Right lobe of liver (tissue), 4 donors: ENCODE measurements around the gene PLCXD1.
"Not testable (repeated sequence)": the region's sequence is repeated elsewhere in the genome, so short reads cannot be mapped to it uniquely, and the experiment has no call there.

Experiments
- POLR2A ChIP-seq: fragments of 450-650 bp; IDR thresholded peaks from one replicate; pipeline ENCODE4 v1.6.1; 2017; ENCODE audit warnings: antibody characterized with exemption, mild to moderate bottlenecking
- TF ChIP-seq, protein P1 (sequence below), 4 donors: fragments of 200-600 bp in 3 of 4; fragments of 450-650 bp in 1 of 4; IDR thresholded peaks; one replicate each; pipeline versions ENCODE4 v1.5.1 to v1.8.0; 2016 to 2022; ENCODE audit warnings: antibody characterized with exemption in 4 of 4, mild to moderate bottlenecking in 2 of 4
- donor health status: DM: no; HTN: no; CAD: no.
- donor health status: DM: no; HTN: no; CAD: no.
- donor health status: DM: no; HTN: yes; CAD: no.

DNA sequence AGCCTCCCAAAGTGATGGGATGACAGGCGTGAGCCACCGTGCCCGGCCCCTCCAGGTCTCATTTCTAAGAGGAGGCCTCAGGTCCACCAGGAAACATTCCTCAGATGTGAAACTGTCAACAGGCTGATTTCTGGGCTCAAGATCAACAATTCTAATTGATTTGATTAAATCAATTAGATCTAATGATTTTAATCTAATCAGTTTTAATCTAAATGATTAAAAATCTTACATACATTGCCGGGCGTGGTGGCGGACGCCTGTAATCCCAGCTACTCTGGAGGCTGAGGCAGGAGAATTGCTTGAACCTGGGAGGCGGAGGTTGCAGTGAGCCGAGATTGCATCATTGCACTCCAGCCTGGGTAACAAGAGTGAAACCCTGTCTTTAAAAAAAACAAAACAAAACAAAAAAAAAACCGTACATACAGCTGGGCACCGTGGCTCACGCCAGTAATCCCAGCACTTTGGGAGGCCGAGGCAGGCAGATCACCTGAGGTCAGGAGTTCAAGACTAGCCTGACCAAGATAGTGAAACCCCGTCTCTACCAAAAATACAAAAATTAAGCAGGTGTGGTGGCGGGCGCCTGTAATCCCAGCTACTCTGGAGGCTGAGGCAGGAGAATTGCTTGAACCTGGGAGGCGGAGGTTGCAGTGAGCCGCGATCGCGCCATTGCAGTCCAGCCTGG, 960 bp downstream of the PLCXD1 start:
- TF ChIP-seq, protein P1, sequence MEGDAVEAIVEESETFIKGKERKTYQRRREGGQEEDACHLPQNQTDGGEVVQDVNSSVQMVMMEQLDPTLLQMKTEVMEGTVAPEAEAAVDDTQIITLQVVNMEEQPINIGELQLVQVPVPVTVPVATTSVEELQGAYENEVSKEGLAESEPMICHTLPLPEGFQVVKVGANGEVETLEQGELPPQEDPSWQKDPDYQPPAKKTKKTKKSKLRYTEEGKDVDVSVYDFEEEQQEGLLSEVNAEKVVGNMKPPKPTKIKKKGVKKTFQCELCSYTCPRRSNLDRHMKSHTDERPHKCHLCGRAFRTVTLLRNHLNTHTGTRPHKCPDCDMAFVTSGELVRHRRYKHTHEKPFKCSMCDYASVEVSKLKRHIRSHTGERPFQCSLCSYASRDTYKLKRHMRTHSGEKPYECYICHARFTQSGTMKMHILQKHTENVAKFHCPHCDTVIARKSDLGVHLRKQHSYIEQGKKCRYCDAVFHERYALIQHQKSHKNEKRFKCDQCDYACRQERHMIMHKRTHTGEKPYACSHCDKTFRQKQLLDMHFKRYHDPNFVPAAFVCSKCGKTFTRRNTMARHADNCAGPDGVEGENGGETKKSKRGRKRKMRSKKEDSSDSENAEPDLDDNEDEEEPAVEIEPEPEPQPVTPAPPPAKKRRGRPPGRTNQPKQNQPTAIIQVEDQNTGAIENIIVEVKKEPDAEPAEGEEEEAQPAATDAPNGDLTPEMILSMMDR (IDR thresholded peaks at IDR 0.05), result not testable (repeated sequence)
- TF ChIP-seq POLR2A, result not testable (repeated sequence)
